GDM1 (cell line): ENCODE measurements around the gene TNIK.

ENCODE experiments used
- DNase-seq: peaks from one replicate; lab custom pipeline; 2025; lab: John Stamatoyannopoulos, UW

Gene TNIK

DNA sequence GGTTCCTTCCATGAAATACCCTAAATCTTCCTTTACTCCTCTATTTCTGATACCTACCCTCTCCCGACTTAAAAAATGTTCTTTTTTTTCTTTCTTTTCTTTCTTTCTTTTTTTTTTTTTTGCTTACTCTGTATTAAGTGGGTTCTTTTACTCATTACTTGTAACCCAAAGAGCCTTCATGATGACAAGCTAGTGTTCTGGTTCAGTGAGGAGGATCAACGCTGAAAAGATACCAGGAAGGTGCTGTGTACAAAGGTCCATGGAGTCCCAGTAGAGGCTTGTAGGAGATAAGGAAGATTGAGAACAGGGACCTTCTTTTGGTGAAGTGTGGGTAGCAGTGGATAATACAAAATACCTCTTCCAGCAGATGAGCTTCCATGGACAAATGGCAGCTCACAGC is 369.9 kb downstream of the TNIK start:
- no peak for DNase-seq

DNA sequence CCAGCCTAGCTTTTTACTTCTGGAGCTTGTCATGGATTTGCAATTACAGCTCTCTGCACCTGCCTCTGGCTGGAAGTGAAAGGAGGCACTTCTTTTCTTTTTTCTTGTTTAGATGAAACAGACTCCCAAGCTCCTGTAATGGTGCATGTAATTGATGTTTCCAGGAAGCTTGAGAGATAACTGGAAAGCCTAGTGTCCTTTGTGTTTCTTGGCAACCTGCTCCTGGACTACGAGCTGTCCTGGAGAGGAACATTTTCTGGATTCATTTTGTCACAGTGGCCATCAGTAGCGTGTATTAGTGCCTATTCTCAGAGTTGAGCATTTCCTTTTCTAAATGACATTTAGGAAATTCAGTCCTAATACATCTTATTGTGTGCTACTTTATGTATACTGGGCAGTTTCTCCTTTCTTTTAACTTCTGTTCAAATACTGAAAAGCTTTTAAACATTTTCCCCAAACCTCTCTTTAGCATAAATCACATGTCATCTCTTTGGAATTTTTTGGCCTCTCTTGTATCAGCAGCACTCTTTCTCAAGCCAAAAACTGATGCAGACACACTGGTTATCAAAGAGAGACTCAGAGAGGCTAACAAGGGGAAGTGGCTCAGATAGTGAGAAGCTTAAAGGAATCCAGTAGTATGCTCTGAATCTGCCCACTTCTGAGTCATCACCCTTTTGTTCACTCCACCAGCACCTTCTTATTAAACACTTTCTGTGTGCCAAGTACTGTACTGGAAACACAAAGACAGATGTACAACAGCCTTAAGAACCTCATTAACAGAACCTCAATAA is 371.0 kb downstream of the TNIK start:
- no peak for DNase-seq

DNA sequence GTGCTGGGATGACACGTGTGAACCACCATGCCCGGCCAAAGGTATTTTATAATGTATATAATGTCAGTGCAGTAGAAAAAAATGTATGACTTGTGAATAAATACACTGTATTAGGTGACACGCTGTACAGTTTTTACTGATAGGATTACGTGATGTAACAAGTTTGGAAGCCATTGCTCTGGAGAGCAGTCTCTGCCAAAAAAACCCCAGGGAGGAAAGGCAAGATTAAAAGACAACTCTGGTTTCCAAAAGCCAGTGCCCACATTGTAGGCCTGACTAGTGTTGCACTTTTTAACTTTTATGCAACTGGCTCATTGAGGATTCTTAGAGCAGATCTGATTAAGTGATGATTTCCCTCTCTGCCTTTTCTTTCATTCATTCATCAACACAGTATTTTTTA is 371.7 kb downstream of the TNIK start:
- DNase-seq = no peak

DNA sequence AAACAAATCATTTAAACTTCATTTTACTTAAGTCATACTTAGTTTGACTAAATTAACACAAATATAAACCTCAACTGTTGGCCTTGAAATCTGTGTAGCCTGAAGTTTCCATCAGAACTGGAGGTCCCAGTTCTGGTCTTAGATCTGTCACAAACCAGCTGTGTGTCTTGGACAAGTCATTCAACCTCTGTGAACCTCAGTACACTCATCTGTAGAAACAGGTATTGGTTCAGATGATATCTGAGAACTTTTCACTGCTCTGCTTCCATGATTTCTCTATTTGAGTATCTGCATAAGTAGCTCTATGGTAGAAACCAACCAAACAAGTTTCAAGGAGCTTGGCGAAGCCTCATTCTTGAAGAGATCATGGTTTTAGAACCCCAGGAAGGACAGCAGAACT is 373.3 kb downstream of the TNIK start:
- no peak for DNase-seq

DNA sequence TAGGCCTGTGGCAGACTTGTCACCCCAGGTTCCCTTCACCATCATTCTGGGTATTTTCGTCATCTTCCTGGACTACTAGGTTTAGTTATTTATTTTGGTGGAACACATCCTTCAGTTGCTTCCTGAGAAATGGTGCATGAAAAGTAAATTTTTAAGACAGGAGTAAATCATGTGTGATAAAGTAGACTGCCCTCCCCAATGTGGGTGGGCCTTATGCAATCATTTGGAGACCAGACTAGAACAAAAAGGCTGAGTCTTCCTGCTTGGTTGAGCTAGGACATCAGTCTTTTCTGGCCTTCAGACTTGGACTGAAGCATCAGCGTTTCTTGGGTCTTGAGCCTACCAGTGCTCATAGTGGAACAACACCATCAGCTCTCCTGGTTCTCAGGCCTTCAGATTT is 382.9 kb downstream of the TNIK start:
- DNase-seq = no peak

DNA sequence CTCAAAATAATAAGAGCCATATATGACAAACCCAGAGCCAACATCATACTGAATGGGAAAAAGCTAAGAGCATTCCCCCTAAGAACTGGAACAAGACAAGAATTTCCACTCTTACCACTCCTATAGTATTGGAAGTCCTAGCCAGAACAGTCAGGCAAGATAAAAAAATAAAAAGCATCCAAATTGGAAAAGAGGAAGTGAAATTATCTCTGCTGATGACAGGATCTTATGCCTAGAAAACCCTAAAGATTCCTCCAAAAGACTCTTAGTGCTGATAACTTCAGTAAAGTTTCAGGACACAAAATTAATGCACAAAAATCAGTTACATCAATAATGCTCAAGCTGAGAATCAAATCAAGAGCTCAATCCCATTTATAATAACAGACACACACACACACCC is 387.8 kb downstream of the TNIK start:
- DNase-seq = no peak

GRCh38 chr3:171068658-171069057 is 391.5 kb downstream of the TNIK start:
- DNase-seq = no peak

GRCh38 chr3:171066206-171066605 is 394.0 kb downstream of the TNIK start:
- no peak for DNase-seq

GRCh38 chr3:171065732-171066131 is 394.5 kb downstream of the TNIK start:
- DNase-seq = no peak

- DNase-seq = no peak
Measured at GRCh38 chr3:171064461-171064860, 395.7 kb downstream of the TNIK start.

DNA sequence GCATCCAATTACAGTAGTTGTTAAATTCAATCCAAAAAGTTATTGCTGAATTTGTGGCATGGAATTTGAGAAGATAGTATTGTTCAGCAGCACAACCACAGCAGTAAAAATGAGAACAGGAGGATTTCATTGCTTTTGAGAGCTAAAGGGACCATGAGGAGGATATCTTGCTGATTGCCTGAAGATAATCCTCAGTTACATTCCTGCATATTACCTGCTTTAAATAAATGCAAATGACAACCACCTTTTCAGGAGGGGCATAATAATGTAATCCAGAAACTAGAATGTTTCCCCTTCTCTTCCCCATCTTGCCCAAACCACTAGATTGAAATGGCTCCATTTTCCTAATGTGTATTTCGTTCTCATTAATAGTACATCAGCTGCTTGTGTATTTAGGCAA is 398.5 kb downstream of the TNIK start:
- no peak for DNase-seq

DNA sequence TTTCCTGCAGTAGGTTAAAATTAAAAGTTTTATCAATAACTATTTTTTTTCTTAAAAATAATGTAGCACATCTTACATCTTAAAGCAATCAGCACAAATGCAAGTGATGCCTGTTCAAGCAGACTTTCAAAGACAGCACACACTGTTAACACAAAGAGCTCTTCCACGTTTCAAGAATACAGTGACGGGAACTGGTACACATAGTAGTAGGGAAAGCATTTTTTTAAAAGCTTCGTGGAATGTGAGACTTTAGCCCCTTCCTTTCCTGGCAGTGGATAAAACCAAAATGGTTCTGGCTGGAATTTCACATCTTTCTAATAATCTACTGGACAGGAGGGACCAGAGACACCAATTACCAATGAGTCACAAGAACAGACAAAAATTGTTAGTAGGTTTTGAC is 400.2 kb downstream of the TNIK start:
- DNase-seq = no peak

GRCh38 chr3:171058873-171059603 is 401.2 kb downstream of the TNIK start:
- DNase-seq = no peak

- no peak for DNase-seq
Measured at GRCh38 chr3:171058058-171058457, 402.1 kb downstream of the TNIK start.

DNA sequence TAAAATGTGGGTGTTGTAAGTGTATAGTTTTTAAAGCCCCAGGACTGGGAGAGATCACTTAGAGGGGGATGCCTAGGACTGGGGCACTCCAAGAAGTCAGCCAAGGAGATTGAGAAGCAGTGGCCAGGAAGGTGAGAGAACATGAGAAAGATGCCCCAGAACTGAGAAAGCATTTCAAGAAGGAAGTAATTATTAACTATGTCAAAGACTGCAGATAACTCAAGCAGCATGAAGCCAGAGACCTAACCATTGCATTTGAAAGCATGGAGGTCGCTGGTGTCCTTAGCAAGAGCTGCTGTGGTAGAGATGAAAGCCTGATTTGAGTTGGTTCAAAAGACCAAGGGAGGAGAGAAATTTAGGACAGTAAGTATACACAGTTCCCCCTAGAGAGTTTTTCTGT is 403.1 kb downstream of the TNIK start:
- DNase-seq = no peak

DNA sequence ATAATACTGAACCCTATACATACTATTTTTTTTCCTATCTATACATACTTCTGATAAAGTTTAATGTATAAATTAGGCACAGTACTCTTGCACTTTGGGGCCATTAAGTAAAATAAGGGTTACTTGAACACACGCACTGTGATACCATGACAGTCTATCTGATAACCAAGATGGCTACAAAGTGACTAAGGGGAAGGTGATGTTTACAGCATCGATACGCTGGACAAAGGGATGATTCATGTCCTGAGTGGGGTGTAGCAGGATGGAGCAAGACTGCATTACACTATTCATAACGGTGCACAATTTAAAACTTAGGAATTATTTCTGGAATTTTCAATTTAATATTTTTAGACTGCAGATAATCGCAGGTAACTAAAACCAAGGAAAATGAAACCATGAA is 403.7 kb downstream of the TNIK start:
- DNase-seq = no peak

DNA sequence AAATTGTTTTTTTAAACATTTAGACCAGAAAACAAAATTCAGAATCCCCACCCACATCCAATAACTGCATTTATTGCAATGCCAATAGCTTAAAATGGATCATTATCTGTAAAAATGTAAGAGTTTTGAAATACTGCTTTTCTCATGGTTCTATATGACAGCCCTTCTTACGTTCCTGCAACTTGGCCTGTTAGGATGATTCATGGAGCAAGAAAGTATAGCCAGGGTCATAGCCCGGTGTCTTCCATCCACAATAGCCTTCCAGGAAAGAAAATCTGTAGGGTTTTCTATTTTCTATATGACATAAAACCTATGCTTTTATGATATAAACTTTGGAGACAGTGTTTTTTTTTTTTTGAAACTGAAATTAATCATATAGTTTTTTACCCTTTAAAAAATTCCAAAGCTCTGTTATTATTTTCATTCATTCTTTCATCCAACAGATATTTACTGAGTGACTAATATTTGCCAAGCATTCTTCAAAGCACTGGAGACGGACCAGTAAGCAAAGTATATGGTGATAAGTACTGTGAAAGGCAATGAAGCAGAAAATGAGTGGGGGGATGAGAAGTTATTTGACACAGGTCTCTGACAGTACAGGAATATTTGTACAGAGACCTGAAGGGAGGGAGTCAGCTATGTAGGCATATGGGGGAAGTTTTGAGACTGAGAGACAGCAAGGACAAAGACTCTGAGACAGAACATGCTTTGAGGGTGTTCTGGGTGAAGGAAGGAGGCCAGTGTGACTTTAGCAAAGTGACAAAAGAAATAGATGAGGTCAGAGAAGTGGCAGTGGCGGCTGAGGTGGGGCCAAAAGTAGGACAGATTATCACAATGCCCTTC is 404.6 kb downstream of the TNIK start:
- DNase-seq = no peak

DNA sequence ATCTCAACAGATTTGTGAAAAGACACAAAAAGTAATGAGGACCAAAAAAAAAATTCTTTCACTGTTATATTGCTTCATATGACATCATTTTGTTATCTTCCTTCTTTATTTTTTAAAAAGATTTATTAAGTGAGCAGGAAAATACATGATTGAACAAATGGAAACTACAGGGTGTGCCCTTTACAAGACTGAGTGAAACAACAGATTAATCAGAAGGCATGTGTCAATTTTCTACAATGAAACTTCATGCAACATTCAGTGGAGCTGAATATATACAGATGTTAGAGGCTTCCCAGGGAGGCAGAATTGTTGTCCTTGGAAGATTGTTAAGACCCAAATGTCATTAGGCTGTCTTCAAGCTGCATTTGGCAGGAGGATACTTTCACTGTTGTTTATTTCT is 405.3 kb downstream of the TNIK start:
- DNase-seq = no peak

DNA sequence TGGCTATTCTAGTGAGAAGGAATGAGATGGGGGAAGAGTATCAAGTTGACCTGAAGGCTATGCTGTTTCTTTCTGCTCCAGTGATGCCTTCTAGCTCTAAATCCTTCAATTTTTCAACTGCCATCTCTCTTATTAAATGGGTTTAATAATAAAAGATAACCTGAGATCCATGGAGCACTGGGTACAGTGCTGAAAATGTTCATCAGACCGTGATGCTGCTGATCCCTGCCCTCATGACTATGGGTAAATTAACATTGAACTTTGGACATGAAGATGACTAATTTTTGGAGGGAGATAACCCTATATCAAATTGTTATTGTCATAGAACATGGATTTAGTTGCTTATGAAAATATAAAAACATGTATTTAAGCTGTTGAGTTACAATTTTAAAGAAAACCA is 406.0 kb downstream of the TNIK start:
- no peak for DNase-seq

GRCh38 chr3:171049861-171050444 is 410.3 kb downstream of the TNIK start:
- no peak for DNase-seq

- no peak for DNase-seq
Measured at GRCh38 chr3:171046760-171047159, 413.4 kb downstream of the TNIK start.
